Skeletal muscle cell (primary cell): ENCODE data around the gene RFNG.

ENCODE experiments used
- DNase-seq: peaks from one replicate; pipeline ENCODE4 v3.0.0-alpha.2; 2010; ENCODE audit warnings: low read depth
- H3K4me3 ChIP-seq: 2 replicates; pipeline ENCODE4 v1.5.1; 2011; ENCODE audit warnings: low read depth, mild to moderate bottlenecking, control low read depth, low read length, moderate library complexity

Gene RFNG

GRCh38 chr17:82061047-82061925, 9.7 kb upstream of the RFNG start:
- no peak overlapping the region for H3K4me3 ChIP-seq
- DNase-seq = no peak

- no peak overlapping the region for H3K4me3 ChIP-seq
- no peak for DNase-seq
Observed at GRCh38 chr17:82060614-82061013, 9.0 kb upstream of the RFNG start.

GRCh38 chr17:82060001-82060380, 8.4 kb upstream of the RFNG start:
- no peak for DNase-seq
- H3K4me3 ChIP-seq = no peak overlapping the region

- H3K4me3 ChIP-seq = no peak overlapping the region
- no peak for DNase-seq
Observed at GRCh38 chr17:82059272-82060000, 7.8 kb upstream of the RFNG start.

GRCh38 chr17:82058855-82059249, 7.2 kb upstream of the RFNG start:
- no peak for DNase-seq
- no peak overlapping the region for H3K4me3 ChIP-seq

GRCh38 chr17:82058230-82058854, 6.7 kb upstream of the RFNG start:
- no peak for DNase-seq
- no peak overlapping the region for H3K4me3 ChIP-seq

GRCh38 chr17:82056729-82057621, 5.4 kb upstream of the RFNG start:
- no peak overlapping the region for H3K4me3 ChIP-seq
- no peak for DNase-seq

- DNase-seq = no peak
- H3K4me3 ChIP-seq = no peak overlapping the region
Observed at GRCh38 chr17:82055965-82056728, 4.5 kb upstream of the RFNG start.

- no peak for DNase-seq
- H3K4me3 ChIP-seq = no peak overlapping the region
Observed at GRCh38 chr17:82055023-82055964, 3.7 kb upstream of the RFNG start.

- no peak for DNase-seq
- no peak overlapping the region for H3K4me3 ChIP-seq
Observed at GRCh38 chr17:82054351-82055022, 2.9 kb upstream of the RFNG start.

- no peak overlapping the region for H3K4me3 ChIP-seq
- DNase-seq = no peak
Observed at GRCh38 chr17:82053556-82054263, 2.1 kb upstream of the RFNG start.

GRCh38 chr17:82053130-82053529, 1.5 kb upstream of the RFNG start:
- peak overlapping the region; percentile 71 for H3K4me3 ChIP-seq
- DNase-seq = no peak

GRCh38 chr17:82052638-82053059, 1.0 kb upstream of the RFNG start:
- DNase-seq = no peak
- peak overlapping the region; percentile 71 for H3K4me3 ChIP-seq

GRCh38 chr17:82050761-82051641, 610 bp downstream of the RFNG start:
- peak overlapping the region; percentile 71 for H3K4me3 ChIP-seq
- no peak for DNase-seq

GRCh38 chr17:82050152-82050760, 1.4 kb downstream of the RFNG start:
- H3K4me3 ChIP-seq = peak overlapping the region; percentile 71
- DNase-seq = no peak
